Thyroid gland (tissue), 4 donors: ENCODE measurements around the gene TAF6. TPM values are rescaled to one million over a fixed set of nuclear protein-coding genes. Genes with fewer than 3 reads are reported as not detected.

Experiments
- DNase-seq, 2 donors: peaks; one replicate each; pipeline ENCODE4 v3.0.0-alpha.2; 2019
- H3K27ac ChIP-seq, 3 donors: fragments of 200-600 bp; sonication (generic); 1 replicate in 2 of 3; 2 replicates in 1 of 3; pipeline ENCODE4 v1.5.1; 2016 to 2019; ENCODE audit warnings: mild to moderate bottlenecking in 1 of 3, moderate library complexity in 1 of 3
- H3K27me3 ChIP-seq: fragments of 200-600 bp; sonication (generic); one replicate; pipeline ENCODE4 v1.5.1; 2019
- H3K36me3 ChIP-seq, 2 donors: fragments of 200-600 bp; sonication (generic); one replicate each; pipeline ENCODE4 v1.5.1; 2016 to 2019
- H3K4me1 ChIP-seq, 2 donors: fragments of 200-600 bp; sonication (generic); one replicate each; pipeline ENCODE4 v1.5.1; 2017 to 2019
- H3K4me3 ChIP-seq, 3 donors: fragments of 200-600 bp; sonication (generic); replicated peaks in 1 of 3; 1 replicate in 2 of 3; 2 replicates in 1 of 3; pipeline ENCODE4 v1.5.1; 2016; ENCODE audit warnings: mild to moderate bottlenecking in 1 of 3
- H3K9me3 ChIP-seq: fragments of 200-600 bp; sonication (generic); one replicate; pipeline ENCODE4 v1.5.1; 2017
- POLR2A ChIP-seq, 2 donors: fragments of 450-650 bp; IDR thresholded peaks; one replicate each; pipeline ENCODE4 v1.6.1; 2017; ENCODE audit warnings: antibody characterized with exemption in 2 of 2, mild to moderate bottlenecking in 2 of 2, moderate library complexity in 1 of 2
- WGBS, 2 donors: methylation state at CpG; one replicate each; pipeline ENCODE4 v1.1.5; 2017; 5-methylcytosine and 5-hydroxymethylcytosine counted together
- intact Hi-C: fragments of 100-400 bp; cut with DNase I; formaldehyde crosslinking; loops from one replicate; pipeline ENCODE4 v1.15.1; 2023
- total RNA-seq, 4 donors: library from RNA; depleted of rRNA; stranded (reverse); fragments of >200 nt; gene quantifications; one replicate each; pipeline ENCODE4 v1.2.3, GENCODE V29; 2016
- TF ChIP-seq, protein P1 (sequence below), 6 experiments: fragments of 200-600 bp in 3 of 6; fragments of 450-650 bp in 3 of 6; sonication (generic) in 3 of 6; IDR thresholded peaks; one replicate each; pipeline ENCODE4 v1.5.1; 2016 to 2019; ENCODE audit warnings: antibody characterized with exemption in 6 of 6, mild to moderate bottlenecking in 2 of 6, inconsistent platforms in 1 of 6, moderate library complexity in 1 of 6

The TAF6 gene
- total RNA-seq, 4 donors from 2014 or later = 50.3 to 104 (median 85.2) TPM

DNA sequence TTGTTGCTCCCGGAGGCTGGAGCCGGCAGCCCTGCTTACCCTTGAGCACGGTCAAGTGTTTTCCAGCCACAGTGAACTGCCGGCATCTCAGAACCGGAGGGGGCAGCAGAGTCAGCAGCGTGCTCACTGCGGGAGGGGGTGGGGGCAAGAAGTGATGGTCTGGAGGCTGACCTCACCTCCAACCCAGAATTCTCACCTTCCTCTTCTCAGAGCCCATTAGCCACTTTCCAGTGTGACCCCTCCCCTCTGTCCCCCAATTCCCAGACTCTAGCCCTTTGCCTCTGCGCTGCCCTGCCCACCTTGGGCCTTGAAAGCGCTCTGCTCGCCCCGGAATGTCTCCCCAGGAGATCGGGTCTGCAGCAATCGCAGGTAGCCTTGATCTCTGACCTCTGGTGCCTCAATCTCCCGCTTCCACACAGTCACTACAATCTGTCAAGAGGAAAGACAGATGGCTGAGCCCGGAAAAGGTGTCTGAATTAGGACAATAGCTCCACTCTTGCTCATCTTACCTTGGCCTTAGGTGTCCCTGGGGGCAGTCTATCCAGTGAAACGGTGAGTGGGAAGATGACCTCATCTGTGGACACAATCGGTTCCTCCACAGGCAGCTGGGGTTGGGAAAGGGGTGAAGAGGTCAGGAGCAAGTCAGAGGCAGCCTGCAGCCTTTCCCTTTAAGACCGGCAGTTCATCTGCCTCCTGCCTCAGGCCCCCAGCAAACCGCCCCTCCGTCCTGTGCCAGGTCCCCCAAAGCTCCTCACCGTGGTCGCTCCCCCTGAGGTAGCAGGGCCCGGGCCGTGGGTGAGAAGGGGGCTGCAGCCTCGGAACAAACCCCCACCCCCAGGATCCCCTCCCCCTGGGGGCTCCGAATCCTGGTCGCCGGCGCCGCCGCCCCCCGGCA is 38.4 kb upstream of the TAF6 start:
- DNase-seq = peak; percentile 49 to 51
- no peaks in the 10 kb centered on the region for H3K27me3 ChIP-seq

DNA sequence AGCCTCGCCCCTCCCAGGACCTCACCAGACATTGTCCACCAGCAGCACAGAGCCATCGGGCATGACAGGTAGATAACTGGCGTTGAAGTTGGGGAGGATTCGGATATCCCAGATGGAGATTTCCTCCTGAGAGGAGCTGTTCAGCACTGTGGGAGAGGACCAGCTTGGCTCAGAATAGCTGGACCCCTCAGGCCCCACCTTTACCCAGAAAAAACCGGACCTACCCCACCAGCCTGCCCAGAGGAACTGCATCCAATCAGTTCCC is 37.8 kb upstream of the TAF6 start:
- no peaks in the 10 kb centered on the region for H3K9me3 ChIP-seq
- 81% methylated on average over 5 of the region's 5 CpGs; no CpG with 5 or more reads in 1 of the 2 donors for WGBS, 2 donors
- TF ChIP-seq, protein P1, sequence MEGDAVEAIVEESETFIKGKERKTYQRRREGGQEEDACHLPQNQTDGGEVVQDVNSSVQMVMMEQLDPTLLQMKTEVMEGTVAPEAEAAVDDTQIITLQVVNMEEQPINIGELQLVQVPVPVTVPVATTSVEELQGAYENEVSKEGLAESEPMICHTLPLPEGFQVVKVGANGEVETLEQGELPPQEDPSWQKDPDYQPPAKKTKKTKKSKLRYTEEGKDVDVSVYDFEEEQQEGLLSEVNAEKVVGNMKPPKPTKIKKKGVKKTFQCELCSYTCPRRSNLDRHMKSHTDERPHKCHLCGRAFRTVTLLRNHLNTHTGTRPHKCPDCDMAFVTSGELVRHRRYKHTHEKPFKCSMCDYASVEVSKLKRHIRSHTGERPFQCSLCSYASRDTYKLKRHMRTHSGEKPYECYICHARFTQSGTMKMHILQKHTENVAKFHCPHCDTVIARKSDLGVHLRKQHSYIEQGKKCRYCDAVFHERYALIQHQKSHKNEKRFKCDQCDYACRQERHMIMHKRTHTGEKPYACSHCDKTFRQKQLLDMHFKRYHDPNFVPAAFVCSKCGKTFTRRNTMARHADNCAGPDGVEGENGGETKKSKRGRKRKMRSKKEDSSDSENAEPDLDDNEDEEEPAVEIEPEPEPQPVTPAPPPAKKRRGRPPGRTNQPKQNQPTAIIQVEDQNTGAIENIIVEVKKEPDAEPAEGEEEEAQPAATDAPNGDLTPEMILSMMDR (IDR thresholded peaks at IDR 0.05) = no peak
- no peak for TF ChIP-seq POLR2A (IDR thresholded peaks at IDR 0.05)
- intact Hi-C loops = no loop called here
- no peak overlapping the region for H3K4me3 ChIP-seq
- no peak for DNase-seq
- H3K4me1 ChIP-seq = peaks cover 13% of the 10 kb centered on the region in 2 donors
- H3K27ac ChIP-seq = no peak overlapping the region
- H3K36me3 ChIP-seq = peaks cover 0 to 8% of the 10 kb centered on the region in 2 donors
- H3K27me3 ChIP-seq = no peaks in the 10 kb centered on the region

More for the DNA sequence above, 38.4 kb upstream of the TAF6 start:
- intact Hi-C loops = no loop called here
- peak overlapping the region; percentile 77 to 97 (median 92) for H3K4me3 ChIP-seq
- 14 to 24% methylated on average over 19 to 28 of the region's 32 CpGs for WGBS, 2 donors
- no peaks in the 10 kb centered on the region for H3K9me3 ChIP-seq
- peaks cover 13% of the 10 kb centered on the region in 2 donors for H3K4me1 ChIP-seq
- TF ChIP-seq, protein P1 (IDR thresholded peaks at IDR 0.05) = no peak
- no peak for TF ChIP-seq POLR2A (IDR thresholded peaks at IDR 0.05)
- peaks cover 0 to 8% of the 10 kb centered on the region in 2 donors for H3K36me3 ChIP-seq
- H3K27ac ChIP-seq = peak overlapping the region; percentile 63 to 69 (median 67)

DNA sequence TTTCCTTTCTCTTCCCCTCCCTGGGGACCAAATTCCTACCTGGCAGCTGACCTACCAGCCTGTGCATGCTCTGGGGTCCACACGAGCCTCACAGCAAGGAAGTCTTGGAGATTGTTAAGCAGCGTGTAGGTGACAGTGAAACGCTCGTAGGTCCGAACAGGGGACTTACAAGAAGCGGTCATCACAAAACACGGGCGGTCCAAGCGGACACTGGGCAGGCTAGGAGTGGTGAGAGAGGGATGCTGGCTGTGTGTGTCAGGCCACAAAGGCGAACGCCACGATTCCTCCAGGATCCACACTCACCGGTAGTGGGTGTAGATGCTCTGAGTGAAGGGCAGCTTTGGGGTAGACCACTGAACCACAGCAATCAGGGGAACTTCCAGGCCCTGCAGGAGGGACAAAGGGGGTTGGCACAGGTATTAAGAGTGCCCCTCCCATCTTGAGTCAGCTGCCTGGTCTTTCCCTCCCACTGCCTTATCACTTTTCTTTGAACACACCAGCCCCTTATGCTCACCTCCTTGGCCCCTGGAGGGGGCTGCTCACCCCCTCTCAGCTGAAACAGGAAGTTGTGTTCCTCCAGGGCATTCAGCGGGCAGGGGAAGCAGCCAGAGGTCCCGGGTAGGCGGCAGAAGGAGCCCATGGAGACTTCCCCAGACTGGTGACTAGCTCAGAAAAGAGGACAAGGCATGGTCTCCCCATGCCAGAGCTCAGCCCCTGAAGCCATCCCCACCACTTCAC is 37.3 kb upstream of the TAF6 start:
- Histone ChIP-seq H3K27me3 (no peaks in the 10 kb centered on the region), H3K27ac (no peak overlapping the region), H3K36me3 (peaks cover 0 to 8% of the 10 kb centered on the region in 2 donors), H3K9me3 (no peaks in the 10 kb centered on the region), H3K4me3 (no peak overlapping the region), H3K4me1 (peaks cover 13% of the 10 kb centered on the region in 2 donors)
- TF ChIP-seq POLR2A (IDR thresholded peaks at IDR 0.05) = no peak
- TF ChIP-seq, protein P1 (IDR thresholded peaks at IDR 0.05) = no peak
- DNase-seq = no peak
- intact Hi-C loops = no loop called here
- WGBS, 2 donors = 84 to 91% methylated on average over 16 of the region's 16 CpGs

DNA sequence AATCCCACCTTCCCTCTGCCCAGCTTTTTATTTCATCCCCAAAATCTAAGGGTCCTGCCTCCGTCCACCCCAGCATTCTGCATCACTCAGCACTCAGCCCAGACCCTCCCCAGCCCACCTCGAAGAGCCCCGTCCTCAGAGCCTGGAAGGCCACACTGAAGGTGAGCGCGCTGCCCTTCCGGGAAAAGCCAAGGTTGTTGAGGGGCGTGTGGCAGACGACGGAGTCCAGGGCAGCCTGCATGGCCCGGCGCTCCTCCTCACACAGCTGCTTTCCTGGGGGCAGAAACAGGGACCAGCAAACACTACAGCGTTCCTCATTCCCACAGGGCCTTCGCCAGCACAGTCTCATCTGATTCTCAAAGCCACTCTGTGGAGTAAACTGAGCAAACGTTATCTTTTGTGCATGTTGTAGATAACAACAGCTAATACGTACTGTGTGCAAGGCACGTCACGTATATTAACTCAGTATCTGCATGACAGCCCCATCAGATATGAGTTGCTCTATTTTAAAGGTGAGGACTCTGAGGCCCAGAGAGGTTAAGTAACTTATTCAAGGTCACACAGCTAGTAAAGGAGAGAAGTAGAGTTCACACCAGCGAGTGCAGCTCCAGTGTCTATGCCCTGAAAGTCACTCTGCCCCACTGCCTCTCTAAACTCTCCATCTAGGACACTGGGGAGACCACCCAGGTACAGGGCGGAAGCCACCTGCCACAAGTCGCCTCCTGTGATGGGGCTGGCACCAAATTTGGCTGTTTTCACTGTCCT is 36.6 kb upstream of the TAF6 start:
- no peaks in the 10 kb centered on the region for H3K27me3 ChIP-seq
- no peak overlapping the region for H3K4me3 ChIP-seq
- H3K36me3 ChIP-seq = peaks cover 0 to 8% of the 10 kb centered on the region in 2 donors
- intact Hi-C loops = no loop called here
- no peak for DNase-seq
- H3K9me3 ChIP-seq = no peaks in the 10 kb centered on the region
- H3K27ac ChIP-seq = no peak overlapping the region
- peaks cover 13% of the 10 kb centered on the region in 2 donors for H3K4me1 ChIP-seq
- TF ChIP-seq POLR2A (IDR thresholded peaks at IDR 0.05) = no peak
- TF ChIP-seq, protein P1 (IDR thresholded peaks at IDR 0.05) = no peak
- 96 to 97% methylated on average over 18 to 20 of the region's 20 CpGs for WGBS, 2 donors
